Endothelial cell of umbilical vein (primary cell): ENCODE data around the gene CYTH1. TPM values are rescaled to one million over a fixed set of nuclear protein-coding genes. Genes with fewer than 3 reads are reported as not detected.

Source experiments
- BruUV-seq: library from RNA; stranded (reverse); fragments of 400-500 nt; replicated peaks from 2 replicates; lab custom pipeline; 2021; lab: Mats Ljungman, UMichigan
- CTCF ChIA-PET: fragments of 300-600, 350-600 bp; sonication (Branson Sonifier 250); formaldehyde crosslinking; loops from one replicate; lab custom pipeline; 2021; ENCODE audit warnings: antibody characterized with exemption, inconsistent platforms; lab: Charles Lee
- POLR2A ChIA-PET: fragments of 300-600, 350-600 bp; sonication (Branson Sonifier 250); formaldehyde crosslinking; loops from one replicate; lab custom pipeline; 2021; ENCODE audit warnings: antibody characterized with exemption, inconsistent platforms; lab: Charles Lee
- DNase-seq: peaks from one replicate; pipeline ENCODE4 v3.0.0-alpha.2; 2011; ENCODE audit warnings: low read depth, low spot score
- FAIRE-seq: peaks from 2 replicates; lab custom pipeline; 2011; peaks lifted over from hg19 to GRCh38; lab: Jason Lieb, UNC
- H2AFZ ChIP-seq: 2 replicates; pipeline ENCODE4 v1.6.0; 2012; ENCODE audit warnings: low read depth, low read length, control low read depth, inconsistent platforms
- H3K27ac ChIP-seq: 2 replicates; pipeline ENCODE4 v1.5.1; 2011; ENCODE audit warnings: low read depth, mild to moderate bottlenecking, control low read depth, low read length, moderate library complexity; ENCODE audit not compliant: insufficient read depth
- H3K27me3 ChIP-seq, 2 experiments: 2 replicates each; pipeline versions ENCODE4 v1.6.0 to v1.6.1; 2011; ENCODE audit warnings: low read length in 2 of 2, mixed read lengths in 1 of 2; ENCODE audit not compliant: control insufficient read depth in 2 of 2, insufficient read depth in 2 of 2
- H3K36me3 ChIP-seq, 2 experiments: 2 replicates in 1 of 2; 3 replicates in 1 of 2; pipeline ENCODE4 v1.5.1; 2011; ENCODE audit warnings: low read length in 2 of 2, mild to moderate bottlenecking in 1 of 2, moderate library complexity in 1 of 2; ENCODE audit not compliant: control insufficient read depth in 2 of 2, insufficient read depth in 2 of 2; ENCODE audit errors: extremely low read depth in 1 of 2
- H3K4me1 ChIP-seq: 3 replicates; pipeline ENCODE4 v1.5.1; 2011; ENCODE audit warnings: mild to moderate bottlenecking, low read length; ENCODE audit not compliant: control insufficient read depth, insufficient read depth; ENCODE audit errors: extremely low read depth
- H3K4me2 ChIP-seq: 2 replicates; pipeline ENCODE4 v1.6.1; 2011; ENCODE audit warnings: low read length, control low read depth, mixed read lengths; ENCODE audit not compliant: insufficient read depth
- H3K4me3 ChIP-seq, 3 experiments: fragments of 200-600 bp in 1 of 3; sonication (generic), shearing (Covaris generic) in 1 of 3; replicated peaks in 1 of 3; 2 replicates each; pipeline ENCODE4 v1.5.1; 2011 to 2016; ENCODE audit warnings: control low read depth in 3 of 3, low read length in 3 of 3, mild to moderate bottlenecking in 2 of 3, inconsistent platforms in 1 of 3, low read depth in 1 of 3, moderate library complexity in 1 of 3; ENCODE audit not compliant: insufficient read depth in 1 of 3
- H3K79me2 ChIP-seq: 2 replicates; pipeline ENCODE4 v1.6.0; 2012; ENCODE audit warnings: low read length, inconsistent platforms; ENCODE audit not compliant: control insufficient read depth, insufficient read depth
- H3K9ac ChIP-seq: replicated peaks from 2 replicates; pipeline ENCODE3; 2011; ENCODE audit warnings: low read length, control low read depth; ENCODE audit not compliant: insufficient read depth; ENCODE audit errors: extremely low read depth
- H3K9me1 ChIP-seq: replicated peaks from 3 replicates; pipeline ENCODE4 v1.6.0; 2011; ENCODE audit warnings: mild to moderate bottlenecking, low read length; ENCODE audit not compliant: control insufficient read depth, insufficient read depth; ENCODE audit errors: extremely low read depth
- H3K9me3 ChIP-seq: replicated peaks from 2 replicates; pipeline ENCODE4 v1.5.1; 2012; ENCODE audit warnings: low read length, inconsistent platforms; ENCODE audit not compliant: control insufficient read depth, insufficient read depth
- H4K20me1 ChIP-seq: replicated peaks from 2 replicates; pipeline ENCODE3; 2011; ENCODE audit warnings: mild to moderate bottlenecking, low read length; ENCODE audit not compliant: control insufficient read depth, insufficient read depth; ENCODE audit errors: extremely low read depth
- CTCF ChIP-seq, 2 donors: IDR thresholded peaks; 1 replicate in 1 of 2; 2 replicates in 1 of 2; pipeline ENCODE4 v1.5.1; 2011; ENCODE audit warnings: low read length in 2 of 2, mild to moderate bottlenecking in 2 of 2, moderate library complexity in 2 of 2, control low read depth in 1 of 2, inconsistent platforms in 1 of 2, low read depth in 1 of 2; ENCODE audit not compliant: insufficient read depth in 1 of 2; ENCODE audit errors: extremely low read depth in 1 of 2
- EZH2 ChIP-seq: IDR thresholded peaks from 2 replicates; pipeline ENCODE4 v1.6.1; 2012; ENCODE audit warnings: borderline replicate concordance, low read depth, mild to moderate bottlenecking, moderate library complexity, low read length, inconsistent platforms; ENCODE audit not compliant: severe bottlenecking
- FOS ChIP-seq: IDR thresholded peaks from 2 replicates; pipeline ENCODE4 v1.6.1; 2011; ENCODE audit warnings: mild to moderate bottlenecking, low read length, moderate library complexity, borderline replicate concordance; ENCODE audit not compliant: insufficient read depth
- GATA2 ChIP-seq: IDR thresholded peaks from 2 replicates; pipeline ENCODE4 v1.7.0; 2011; ENCODE audit warnings: low read depth, mild to moderate bottlenecking, moderate library complexity, mixed read lengths, low read length; ENCODE audit not compliant: insufficient read length, insufficient read depth
- JUN ChIP-seq: IDR thresholded peaks from 2 replicates; pipeline ENCODE4 v1.6.1; 2011; ENCODE audit warnings: borderline replicate concordance, low read depth; ENCODE audit not compliant: insufficient read length, insufficient read depth
- MAX ChIP-seq: IDR thresholded peaks from 2 replicates; pipeline ENCODE4 v1.6.1; 2011; ENCODE audit not compliant: insufficient read depth, insufficient read length
- MYC ChIP-seq: IDR thresholded peaks from one replicate; pipeline ENCODE4 v1.6.1; 2011; ENCODE audit warnings: mild to moderate bottlenecking, low read depth, low read length
- POLR2A ChIP-seq: IDR thresholded peaks from 2 replicates; pipeline ENCODE4 v1.6.1; 2012; ENCODE audit warnings: low read depth, mild to moderate bottlenecking, control low read depth, low read length
- POLR2AphosphoS5 ChIP-seq: IDR thresholded peaks from 2 replicates; pipeline ENCODE4 v1.6.1; 2012; ENCODE audit warnings: low read depth, mild to moderate bottlenecking, control low read depth, low read length, moderate library complexity; ENCODE audit not compliant: insufficient read depth
- dilution Hi-C: fragments of 300-500 bp; cut with MboI; formaldehyde crosslinking; loops from one replicate; pipeline ENCODE4 v1.15.0; 2019; ENCODE audit warnings: low sequenced_read_pairs; ENCODE audit not compliant: extremely low pct_ligation_motif_present
- intact Hi-C: fragments of 100-400 bp; cut with micrococcal nuclease; formaldehyde crosslinking; loops from one replicate; pipeline ENCODE4 v1.10.0; 2022
- polyA plus RNA-seq, 4 experiments: library from polyadenylated mRNA; depleted of rRNA in 3 of 4; stranded (reverse) in 3 of 4; unstranded in 1 of 4; fragments of >200 nt; gene quantifications; 2 replicates each; pipeline versions ENCODE4 v1.2.1 to v1.2.3, GENCODE V29; 2011 to 2012; ENCODE audit warnings: missing spikeins in 1 of 4
- total RNA-seq: library from RNA; stranded (reverse); gene quantifications from 2 replicates; pipeline ENCODE4 v1.2.3, GENCODE V29; 2021

Gene CYTH1
- total and polyA plus RNA-seq, 2 donors (not counting 3 experiments of a cell fraction or from before 2014, with no cell fraction given): 35.9 to 49.9 TPM

DNA sequence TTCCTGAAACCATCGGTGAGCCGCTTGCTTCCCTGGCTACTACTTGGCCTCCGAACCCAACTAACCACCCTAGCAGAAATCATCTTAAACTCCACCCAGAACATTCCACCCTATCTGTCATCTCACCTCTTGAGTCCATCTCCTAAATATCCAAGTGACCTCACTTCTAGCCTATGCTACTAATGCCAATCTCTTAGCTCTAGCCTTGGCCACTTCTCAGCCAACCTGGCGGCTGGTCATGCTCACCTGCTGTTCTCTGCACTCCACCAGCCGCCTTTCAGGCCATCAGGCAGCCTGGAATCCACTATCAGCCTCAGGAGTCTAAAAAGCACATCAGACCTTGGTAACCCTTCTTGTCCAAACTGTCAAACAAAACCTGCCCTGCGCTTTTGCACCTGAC lies 11.9 kb upstream of the CYTH1 start:
- H3K27me3 ChIP-seq: no peaks in the 10 kb centered on the region
- no peak for TF ChIP-seq FOS
- TF ChIP-seq CTCF (IDR thresholded peaks at IDR 0.05; ENCODE audit: extremely low read depth in 1 of 2, insufficient read depth in 1 of 2, low read depth in 1 of 2, low read length in 2 of 2): no peak
- no peak for TF ChIP-seq POLR2AphosphoS5
- TF ChIP-seq EZH2: no peak
- no peak for TF ChIP-seq JUN
- no peak for TF ChIP-seq POLR2A
- TF ChIP-seq MAX: no peak
- no peak for TF ChIP-seq MYC
- no peak for TF ChIP-seq GATA2
- no peaks in the 10 kb centered on the region for H3K9me1 ChIP-seq
- H3K27ac ChIP-seq: no peak overlapping the region
- dilution Hi-C loops (no loop called here), intact Hi-C loops (no loop called here)
- CTCF ChIA-PET: interaction anchor here (1.5 kb wide), 1 partner anchor 9 kb away, joined by 4 read pairs; no protein-coding TSS in a partner anchor
- FAIRE-seq (no peak), DNase-seq (no peak)
- H3K36me3 ChIP-seq: peaks cover 6 to 30% of the 10 kb centered on the region in 2 experiments
- H4K20me1 ChIP-seq: no peaks in the 10 kb centered on the region
- no peaks in the 10 kb centered on the region for H3K79me2 ChIP-seq
- no peak overlapping the region for H3K4me2 ChIP-seq
- POLR2A ChIA-PET: no interaction called here
- H2AFZ ChIP-seq: no peak overlapping the region
- no peak overlapping the region for H3K4me3 ChIP-seq
- H3K9ac ChIP-seq: no peak overlapping the region
- H3K4me1 ChIP-seq: peaks cover 8% of the 10 kb centered on the region
- BruUV-seq: no TSS peak
- H3K9me3 ChIP-seq: no peaks in the 10 kb centered on the region
